ENCODE measurements around the gene POC1B. TPM values are rescaled to one million over a fixed set of nuclear protein-coding genes. Genes with fewer than 3 reads are reported as not detected.

POC1B gene
- total RNA-seq, 1 donor from 2014 or later = 22.7 TPM

DNA sequence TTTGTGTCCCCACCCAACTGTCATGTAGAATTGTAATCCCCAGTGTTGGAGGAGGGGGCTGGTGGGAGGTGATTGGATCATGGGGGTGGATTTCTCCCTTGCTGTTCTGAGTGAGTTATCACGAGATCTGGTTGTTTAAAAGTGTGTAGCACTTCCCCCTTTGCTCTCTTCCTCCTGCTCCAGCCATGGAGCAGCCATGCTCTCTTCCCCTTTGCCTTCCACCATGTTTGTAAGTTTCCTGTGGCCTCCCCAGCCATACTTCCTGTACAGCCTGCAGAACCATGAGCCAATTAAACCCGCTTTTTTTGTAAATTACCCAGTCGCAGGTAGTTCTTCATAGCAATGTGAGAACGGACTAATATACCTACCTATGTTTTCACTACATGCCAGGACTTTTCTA is 2.6 kb upstream of the POC1B start:
- no peak for TF ChIP-seq CTCF (IDR thresholded peaks at IDR 0.05; ENCODE audit: unreplicated experiment)
- Mint-ChIP-seq H3K4me1 (ENCODE audit: unreplicated experiment) (peaks cover 20% of the 10 kb centered on the region), H3K27ac (ENCODE audit: unreplicated experiment) (peak overlapping the region; percentile 48), H3K27me3 (ENCODE audit: unreplicated experiment) (peaks cover 10% of the 10 kb centered on the region), H3K9me3 (ENCODE audit: unreplicated experiment) (no peaks in the 10 kb centered on the region), H3K36me3 (ENCODE audit: low read depth, unreplicated experiment) (peaks cover 6% of the 10 kb centered on the region), H3K4me3 (ENCODE audit: unreplicated experiment) (no peak overlapping the region)
- no peak for DNase-seq (ENCODE audit: low spot score)

- Mint-ChIP-seq H3K4me1 (ENCODE audit: unreplicated experiment) (peaks cover 32% of the 10 kb centered on the region), H3K27me3 (ENCODE audit: unreplicated experiment) (peaks cover 10% of the 10 kb centered on the region), H3K27ac (ENCODE audit: unreplicated experiment) (no peak overlapping the region), H3K4me3 (ENCODE audit: unreplicated experiment) (peak overlapping the region; percentile 94), H3K9me3 (ENCODE audit: unreplicated experiment) (no peaks in the 10 kb centered on the region), H3K36me3 (ENCODE audit: low read depth, unreplicated experiment) (peaks cover 10% of the 10 kb centered on the region)
- DNase-seq (ENCODE audit: low spot score) = no peak
- no peak for TF ChIP-seq CTCF (IDR thresholded peaks at IDR 0.05; ENCODE audit: unreplicated experiment)
Observed at GRCh38 chr12:89525305-89525823, 483 bp downstream of the POC1B start.

DNA sequence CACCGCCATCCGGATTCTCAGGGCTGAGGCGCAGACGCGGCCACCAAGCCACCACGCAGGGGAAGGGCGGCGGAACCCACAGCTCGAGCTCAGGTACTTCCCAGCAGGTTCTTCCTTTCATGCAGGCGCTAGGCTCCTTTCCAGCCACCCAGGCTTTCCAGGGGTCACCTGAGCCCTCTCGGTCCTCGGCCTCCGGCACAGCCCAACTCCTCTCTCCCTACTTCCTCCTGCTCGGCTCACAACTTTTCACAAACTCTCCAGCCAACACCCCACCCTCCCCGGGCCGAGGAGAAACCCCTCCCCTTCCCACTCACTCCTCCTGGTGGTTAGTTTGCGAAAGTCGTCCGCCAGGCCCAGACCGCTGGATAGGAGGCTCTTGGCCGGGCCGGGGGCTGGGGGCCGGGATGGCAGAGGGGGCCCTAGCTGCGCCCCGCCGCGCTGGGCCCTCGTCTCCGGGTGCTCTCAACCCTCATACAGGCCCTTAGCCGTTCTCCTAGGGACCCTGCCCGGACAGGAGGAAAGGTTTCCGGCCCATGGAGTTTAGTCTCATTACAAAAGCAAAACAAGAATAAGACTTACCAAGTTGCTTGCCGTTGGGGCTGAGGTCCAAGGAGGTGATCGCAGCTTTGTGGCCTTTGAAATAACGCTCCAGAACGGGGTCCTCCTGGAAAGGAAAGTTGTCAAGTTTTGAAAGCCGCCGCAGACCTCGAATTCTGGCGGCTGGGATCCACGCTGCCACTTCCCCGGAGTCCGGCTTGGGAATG is 1.1 kb downstream of the POC1B start, which contains the start of gene GALNT4:
TSS of gene GALNT4 (minus strand) at position 256 of the 764 bp plus-strand sequence. CDS start at position 9, 247 bp downstream.
- H3K27me3 Mint-ChIP-seq (ENCODE audit: unreplicated experiment) = peaks cover 9% of the 10 kb centered on the region
- peaks cover 10% of the 10 kb centered on the region for H3K36me3 Mint-ChIP-seq (ENCODE audit: low read depth, unreplicated experiment)
- peak; percentile 73 for TF ChIP-seq CTCF (IDR thresholded peaks at IDR 0.05; ENCODE audit: unreplicated experiment)
- H3K4me1 Mint-ChIP-seq (ENCODE audit: unreplicated experiment) = peaks cover 32% of the 10 kb centered on the region
- peak within 1 kb of the TSS; percentile 48 for H3K27ac Mint-ChIP-seq (ENCODE audit: unreplicated experiment)
- peak within 1 kb of the TSS; percentile 96 for H3K4me3 Mint-ChIP-seq (ENCODE audit: unreplicated experiment)
- DNase-seq (ENCODE audit: low spot score) = peak; percentile 87
- H3K9me3 Mint-ChIP-seq (ENCODE audit: unreplicated experiment) = no peaks in the 10 kb centered on the region

DNA sequence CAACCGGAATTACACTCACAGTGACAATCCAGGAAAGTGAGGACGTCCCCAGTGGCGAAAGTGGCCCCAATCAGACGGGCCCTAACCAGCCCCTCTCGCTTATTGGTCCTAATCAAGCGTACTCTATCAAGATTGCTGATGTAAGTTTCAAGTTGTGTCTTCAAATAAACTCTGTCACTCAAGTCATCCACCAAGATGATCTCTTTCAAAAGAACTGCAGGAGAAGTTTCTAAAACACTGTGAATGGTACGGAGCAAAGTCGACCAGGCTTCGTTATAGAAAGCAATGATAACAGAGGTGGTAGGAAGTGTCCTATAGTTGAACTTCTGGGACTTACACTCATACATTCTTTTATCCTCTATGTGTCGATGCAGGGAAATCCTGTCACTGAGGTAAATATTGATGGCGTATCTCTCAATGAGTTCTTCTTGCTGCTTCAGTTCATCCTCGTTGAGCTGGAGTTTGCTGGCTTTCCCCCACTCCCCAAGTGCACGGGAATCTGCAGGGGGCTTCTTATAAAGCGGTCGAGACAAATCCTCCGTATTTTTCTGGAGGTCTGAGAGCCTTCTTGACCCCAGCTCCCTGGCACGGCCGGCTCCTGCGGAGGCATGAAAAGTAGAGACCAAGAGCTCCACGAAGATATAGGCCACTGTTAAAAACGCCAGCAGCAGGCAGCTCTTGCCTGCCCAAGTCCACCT is 1.9 kb downstream of the POC1B start:
- no peaks in the 10 kb centered on the region for H3K9me3 Mint-ChIP-seq (ENCODE audit: unreplicated experiment)
- no peak for TF ChIP-seq CTCF (IDR thresholded peaks at IDR 0.05; ENCODE audit: unreplicated experiment)
- peak overlapping the region; percentile 96 for H3K4me3 Mint-ChIP-seq (ENCODE audit: unreplicated experiment)
- H3K27me3 Mint-ChIP-seq (ENCODE audit: unreplicated experiment) = peaks cover 9% of the 10 kb centered on the region
- DNase-seq (ENCODE audit: low spot score) = no peak
- H3K27ac Mint-ChIP-seq (ENCODE audit: unreplicated experiment) = peak overlapping the region; percentile 48
- peaks cover 10% of the 10 kb centered on the region for H3K36me3 Mint-ChIP-seq (ENCODE audit: low read depth, unreplicated experiment)
- H3K4me1 Mint-ChIP-seq (ENCODE audit: unreplicated experiment) = peaks cover 32% of the 10 kb centered on the region

Data from endothelial cell (in vitro differentiated cells).